Ishikawa (cell line): ENCODE measurements around the gene ZNF385C.

Source experiments
- CREB1 ChIP-seq: IDR thresholded peaks from 2 replicates; pipeline ENCODE4 v1.6.1; 2012; ENCODE audit warnings: low read depth
- EP300 ChIP-seq: IDR thresholded peaks from 2 replicates; pipeline ENCODE4 v1.6.1; 2012; ENCODE audit warnings: borderline replicate concordance
- FOXM1 ChIP-seq: IDR thresholded peaks from 2 replicates; pipeline ENCODE4 v1.6.1; 2012; ENCODE audit warnings: low read depth, borderline replicate concordance
- RAD21 ChIP-seq: IDR thresholded peaks from 2 replicates; pipeline ENCODE4 v1.6.1; 2012; ENCODE audit warnings: low read depth
- TAF1 ChIP-seq: IDR thresholded peaks from 2 replicates; pipeline ENCODE4 v1.6.1; 2012; ENCODE audit warnings: low read depth, mild to moderate bottlenecking
- TCF12 ChIP-seq: IDR thresholded peaks from 2 replicates; pipeline ENCODE4 v1.6.1; 2012; ENCODE audit warnings: low read depth
- YY1 ChIP-seq: IDR thresholded peaks from 2 replicates; pipeline ENCODE4 v1.6.1; 2012; ENCODE audit warnings: low read depth
- TF ChIP-seq, protein P1 (sequence below): IDR thresholded peaks from 2 replicates; pipeline ENCODE4 v1.6.1; 2012
- TF ChIP-seq, protein P2 (sequence below): IDR thresholded peaks from 2 replicates; pipeline ENCODE4 v1.6.1; 2012; ENCODE audit warnings: low read depth, mild to moderate bottlenecking
- TF ChIP-seq, protein P3 (sequence below): IDR thresholded peaks from 2 replicates; pipeline ENCODE4 v1.6.1; 2012

DNA sequence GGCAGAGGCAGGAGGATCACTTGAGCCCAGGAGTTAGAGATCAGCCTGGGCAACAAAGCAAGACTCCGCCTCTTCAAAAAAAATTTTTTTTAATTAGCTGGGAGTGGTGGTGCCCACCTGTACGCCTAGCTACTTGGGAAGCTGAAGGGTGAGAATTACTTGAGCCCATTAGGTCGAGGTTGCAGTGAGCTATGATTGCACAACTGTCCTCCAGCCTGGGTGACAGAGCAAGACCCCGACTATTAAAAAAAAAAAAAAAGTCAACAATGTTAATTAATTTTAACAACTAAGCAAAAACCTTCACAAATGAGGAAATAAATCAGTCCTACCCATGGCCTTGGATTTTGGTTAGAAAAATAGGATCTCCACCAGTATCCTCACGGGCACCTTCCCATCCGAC lies 8.9 kb upstream of the ZNF385C start:
- TF ChIP-seq TCF12, result no peak
- no peak for TF ChIP-seq RAD21
- TF ChIP-seq YY1, result no peak
- TF ChIP-seq, protein P1, sequence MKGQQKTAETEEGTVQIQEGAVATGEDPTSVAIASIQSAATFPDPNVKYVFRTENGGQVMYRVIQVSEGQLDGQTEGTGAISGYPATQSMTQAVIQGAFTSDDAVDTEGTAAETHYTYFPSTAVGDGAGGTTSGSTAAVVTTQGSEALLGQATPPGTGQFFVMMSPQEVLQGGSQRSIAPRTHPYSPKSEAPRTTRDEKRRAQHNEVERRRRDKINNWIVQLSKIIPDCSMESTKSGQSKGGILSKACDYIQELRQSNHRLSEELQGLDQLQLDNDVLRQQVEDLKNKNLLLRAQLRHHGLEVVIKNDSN, result no peak
- TF ChIP-seq FOXM1, result no peak
- no peak for TF ChIP-seq EP300
- TF ChIP-seq, protein P2, sequence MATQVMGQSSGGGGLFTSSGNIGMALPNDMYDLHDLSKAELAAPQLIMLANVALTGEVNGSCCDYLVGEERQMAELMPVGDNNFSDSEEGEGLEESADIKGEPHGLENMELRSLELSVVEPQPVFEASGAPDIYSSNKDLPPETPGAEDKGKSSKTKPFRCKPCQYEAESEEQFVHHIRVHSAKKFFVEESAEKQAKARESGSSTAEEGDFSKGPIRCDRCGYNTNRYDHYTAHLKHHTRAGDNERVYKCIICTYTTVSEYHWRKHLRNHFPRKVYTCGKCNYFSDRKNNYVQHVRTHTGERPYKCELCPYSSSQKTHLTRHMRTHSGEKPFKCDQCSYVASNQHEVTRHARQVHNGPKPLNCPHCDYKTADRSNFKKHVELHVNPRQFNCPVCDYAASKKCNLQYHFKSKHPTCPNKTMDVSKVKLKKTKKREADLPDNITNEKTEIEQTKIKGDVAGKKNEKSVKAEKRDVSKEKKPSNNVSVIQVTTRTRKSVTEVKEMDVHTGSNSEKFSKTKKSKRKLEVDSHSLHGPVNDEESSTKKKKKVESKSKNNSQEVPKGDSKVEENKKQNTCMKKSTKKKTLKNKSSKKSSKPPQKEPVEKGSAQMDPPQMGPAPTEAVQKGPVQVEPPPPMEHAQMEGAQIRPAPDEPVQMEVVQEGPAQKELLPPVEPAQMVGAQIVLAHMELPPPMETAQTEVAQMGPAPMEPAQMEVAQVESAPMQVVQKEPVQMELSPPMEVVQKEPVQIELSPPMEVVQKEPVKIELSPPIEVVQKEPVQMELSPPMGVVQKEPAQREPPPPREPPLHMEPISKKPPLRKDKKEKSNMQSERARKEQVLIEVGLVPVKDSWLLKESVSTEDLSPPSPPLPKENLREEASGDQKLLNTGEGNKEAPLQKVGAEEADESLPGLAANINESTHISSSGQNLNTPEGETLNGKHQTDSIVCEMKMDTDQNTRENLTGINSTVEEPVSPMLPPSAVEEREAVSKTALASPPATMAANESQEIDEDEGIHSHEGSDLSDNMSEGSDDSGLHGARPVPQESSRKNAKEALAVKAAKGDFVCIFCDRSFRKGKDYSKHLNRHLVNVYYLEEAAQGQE, result no peak
- TF ChIP-seq, protein P3, sequence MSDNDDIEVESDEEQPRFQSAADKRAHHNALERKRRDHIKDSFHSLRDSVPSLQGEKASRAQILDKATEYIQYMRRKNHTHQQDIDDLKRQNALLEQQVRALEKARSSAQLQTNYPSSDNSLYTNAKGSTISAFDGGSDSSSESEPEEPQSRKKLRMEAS, result no peak; the same call in 1 of the 2 replicates
- TF ChIP-seq TAF1, result no peak
- no peak for TF ChIP-seq CREB1
